Astrocyte (in vitro differentiated cells and primary cell): Measurements from ENCODE around the gene TPO. TPM values are rescaled to one million over a fixed set of nuclear protein-coding genes. Genes with fewer than 3 reads are reported as not detected.
"Not testable (repeated sequence)": the region's sequence is repeated elsewhere in the genome, so short reads cannot be mapped to it uniquely, and the experiment has no call there.

Experiments
- DNase-seq: peaks from one replicate; pipeline ENCODE4 v3.0.0-alpha.2; 2010; ENCODE audit warnings: low read depth
- FAIRE-seq: peaks from 2 replicates; lab custom pipeline; 2011; peaks lifted over from hg19 to GRCh38; lab: Jason Lieb, UNC
- H2AFZ ChIP-seq: 2 replicates; pipeline ENCODE4 v1.6.0; 2012; ENCODE audit warnings: low read depth, low read length, inconsistent platforms
- H3K27ac ChIP-seq: 2 replicates; pipeline ENCODE4 v1.5.1; 2011; ENCODE audit warnings: low read depth, low read length, inconsistent platforms
- H3K27me3 ChIP-seq: 2 replicates; pipeline ENCODE4 v1.6.0; 2011; ENCODE audit warnings: low read length, inconsistent platforms; ENCODE audit not compliant: insufficient read depth
- H3K36me3 ChIP-seq: 2 replicates; pipeline ENCODE4 v1.5.1; 2011; ENCODE audit warnings: low read length, inconsistent platforms; ENCODE audit not compliant: insufficient read depth
- H3K4me1 ChIP-seq: 2 replicates; pipeline ENCODE4 v1.5.1; 2011; ENCODE audit warnings: low read length, inconsistent platforms; ENCODE audit not compliant: insufficient read depth
- H3K4me2 ChIP-seq: 2 replicates; pipeline ENCODE4 v1.6.0; 2012; ENCODE audit warnings: low read length, inconsistent platforms
- H3K4me3 ChIP-seq: 2 replicates; pipeline ENCODE4 v1.5.1; 2011; ENCODE audit warnings: low read depth, mild to moderate bottlenecking, low read length, inconsistent platforms; ENCODE audit not compliant: insufficient read depth
- H3K79me2 ChIP-seq: 2 replicates; pipeline ENCODE4 v1.6.0; 2012; ENCODE audit warnings: mild to moderate bottlenecking, low read length, inconsistent platforms; ENCODE audit not compliant: insufficient read depth
- H3K9ac ChIP-seq: 2 replicates; pipeline ENCODE4 v1.6.0; 2012; ENCODE audit warnings: mild to moderate bottlenecking, low read length, inconsistent platforms
- H3K9me3 ChIP-seq: 2 replicates; pipeline ENCODE4 v1.5.1; 2012; ENCODE audit warnings: low read depth, mild to moderate bottlenecking, low read length, inconsistent platforms; ENCODE audit not compliant: insufficient read depth
- H4K20me1 ChIP-seq: 2 replicates; pipeline ENCODE4 v1.6.0; 2012; ENCODE audit warnings: low read length, inconsistent platforms; ENCODE audit not compliant: insufficient read depth
- H3K27ac Mint-ChIP-seq: one replicate; pipeline ENCODE4 v1.8.0; 2021; ENCODE audit warnings: mild to moderate bottlenecking, mixed read lengths; ENCODE audit not compliant: unreplicated experiment
- H3K27me3 Mint-ChIP-seq: one replicate; pipeline ENCODE4 v1.8.0; 2021; ENCODE audit warnings: low read depth, mixed read lengths; ENCODE audit not compliant: unreplicated experiment
- H3K36me3 Mint-ChIP-seq: one replicate; pipeline ENCODE4 v1.8.0; 2021; ENCODE audit warnings: low read depth, mixed read lengths; ENCODE audit not compliant: unreplicated experiment
- H3K4me1 Mint-ChIP-seq: one replicate; pipeline ENCODE4 v1.8.0; 2021; ENCODE audit warnings: low read depth, mixed read lengths; ENCODE audit not compliant: unreplicated experiment
- H3K4me3 Mint-ChIP-seq: one replicate; pipeline ENCODE4 v1.8.0; 2021; ENCODE audit warnings: mild to moderate bottlenecking, moderate library complexity, mixed read lengths; ENCODE audit not compliant: unreplicated experiment
- H3K9me3 Mint-ChIP-seq: one replicate; pipeline ENCODE4 v1.8.0; 2021; ENCODE audit warnings: mild to moderate bottlenecking, mixed read lengths; ENCODE audit not compliant: unreplicated experiment
- CTCF ChIP-seq: IDR thresholded peaks from 2 replicates; pipeline ENCODE4 v1.5.1; 2011; ENCODE audit warnings: low read depth, mild to moderate bottlenecking, inconsistent platforms, low read length, moderate library complexity; ENCODE audit not compliant: insufficient read depth
- EZH2 ChIP-seq: IDR thresholded peaks from 2 replicates; pipeline ENCODE4 v1.6.1; 2012; ENCODE audit warnings: mild to moderate bottlenecking, low read length, inconsistent platforms; ENCODE audit not compliant: insufficient read depth
- total RNA-seq: library from RNA; stranded (reverse); gene quantifications from 2 replicates; pipeline ENCODE4 v1.2.1, GENCODE V29; 2021

The TPO gene
- total RNA-seq, 1 donor from 2014 or later = not detected

- TF ChIP-seq CTCF = no peak
- Histone ChIP-seq H3K36me3 (no peaks in the 10 kb centered on the region), H3K27ac (no peak overlapping the region), H3K9ac (no peak overlapping the region), H3K4me2 (no peak overlapping the region), H3K27me3 (no peaks in the 10 kb centered on the region), H3K4me3 (no peak overlapping the region), H3K79me2 (no peaks in the 10 kb centered on the region), H3K9me3 (peaks cover 6% of the 10 kb centered on the region), H4K20me1 (no peaks in the 10 kb centered on the region), H2AFZ (no peak overlapping the region), H3K4me1 (no peaks in the 10 kb centered on the region)
- H3K36me3 Mint-ChIP-seq = no peaks in the 10 kb centered on the region
- H3K9me3 Mint-ChIP-seq = no peaks in the 10 kb centered on the region
- DNase-seq = no peak
- H3K27me3 Mint-ChIP-seq = peaks cover 20% of the 10 kb centered on the region
- FAIRE-seq = no peak
- peaks cover 2% of the 10 kb centered on the region for H3K4me1 Mint-ChIP-seq
- no peak overlapping the region for H3K4me3 Mint-ChIP-seq
- H3K27ac Mint-ChIP-seq = peak overlapping the region; percentile 19
These were observed 76.2 kb downstream of the TPO start for GRCh38 chr2:1489486-1489885.

- FAIRE-seq, H3K27me3 ChIP-seq, H3K79me2 ChIP-seq, H3K4me3 Mint-ChIP-seq, H4K20me1 ChIP-seq, H2AFZ ChIP-seq, H3K36me3 Mint-ChIP-seq, DNase-seq, H3K27ac ChIP-seq, H3K9me3 ChIP-seq, H3K27ac Mint-ChIP-seq, H3K4me2 ChIP-seq, H3K9me3 Mint-ChIP-seq, H3K4me1 ChIP-seq, H3K4me1 Mint-ChIP-seq, H3K9ac ChIP-seq, H3K4me3 ChIP-seq, H3K36me3 ChIP-seq: not testable (repeated sequence)
- H3K27me3 Mint-ChIP-seq = peaks cover 24% of the 10 kb centered on the region
These were observed 77.1 kb downstream of the TPO start for GRCh38 chr2:1490381-1490780.

GRCh38 chr2:1491751-1492150 is 78.5 kb downstream of the TPO start:
- no peak overlapping the region for H3K4me3 Mint-ChIP-seq
- H3K27ac ChIP-seq = no peak overlapping the region
- H3K4me1 Mint-ChIP-seq = peaks cover 2% of the 10 kb centered on the region
- H3K4me3 ChIP-seq = no peak overlapping the region
- no peak for FAIRE-seq
- H3K27ac Mint-ChIP-seq = peak overlapping the region; percentile 19
- no peaks in the 10 kb centered on the region for H3K79me2 ChIP-seq
- H3K9ac ChIP-seq = no peak overlapping the region
- H3K4me1 ChIP-seq = no peaks in the 10 kb centered on the region
- H3K36me3 ChIP-seq = no peaks in the 10 kb centered on the region
- peaks cover 6% of the 10 kb centered on the region for H3K9me3 ChIP-seq
- no peaks in the 10 kb centered on the region for H3K9me3 Mint-ChIP-seq
- no peak for DNase-seq
- TF ChIP-seq EZH2 = no peak
- TF ChIP-seq CTCF = no peak
- H4K20me1 ChIP-seq = no peaks in the 10 kb centered on the region
- no peaks in the 10 kb centered on the region for H3K27me3 ChIP-seq
- H3K4me2 ChIP-seq = no peak overlapping the region
- peaks cover 32% of the 10 kb centered on the region for H3K27me3 Mint-ChIP-seq
- no peak overlapping the region for H2AFZ ChIP-seq
- no peaks in the 10 kb centered on the region for H3K36me3 Mint-ChIP-seq

GRCh38 chr2:1492231-1492630 is 79.0 kb downstream of the TPO start:
- not testable (repeated sequence) for FAIRE-seq, H3K4me3 ChIP-seq, H3K79me2 ChIP-seq, H3K27me3 ChIP-seq, DNase-seq, H3K9ac ChIP-seq, H4K20me1 ChIP-seq, H3K9me3 Mint-ChIP-seq, H3K4me3 Mint-ChIP-seq, H3K27ac ChIP-seq, H2AFZ ChIP-seq, H3K4me1 Mint-ChIP-seq, H3K27ac Mint-ChIP-seq, H3K9me3 ChIP-seq, H3K36me3 ChIP-seq, H3K36me3 Mint-ChIP-seq, H3K4me1 ChIP-seq, H3K4me2 ChIP-seq
- peaks cover 32% of the 10 kb centered on the region for H3K27me3 Mint-ChIP-seq
